Measurements from ENCODE around the gene UQCR10.
"Not testable (repeated sequence)": the region's sequence is repeated elsewhere in the genome, so short reads cannot be mapped to it uniquely, and the experiment has no call there.

The UQCR10 gene

DNA sequence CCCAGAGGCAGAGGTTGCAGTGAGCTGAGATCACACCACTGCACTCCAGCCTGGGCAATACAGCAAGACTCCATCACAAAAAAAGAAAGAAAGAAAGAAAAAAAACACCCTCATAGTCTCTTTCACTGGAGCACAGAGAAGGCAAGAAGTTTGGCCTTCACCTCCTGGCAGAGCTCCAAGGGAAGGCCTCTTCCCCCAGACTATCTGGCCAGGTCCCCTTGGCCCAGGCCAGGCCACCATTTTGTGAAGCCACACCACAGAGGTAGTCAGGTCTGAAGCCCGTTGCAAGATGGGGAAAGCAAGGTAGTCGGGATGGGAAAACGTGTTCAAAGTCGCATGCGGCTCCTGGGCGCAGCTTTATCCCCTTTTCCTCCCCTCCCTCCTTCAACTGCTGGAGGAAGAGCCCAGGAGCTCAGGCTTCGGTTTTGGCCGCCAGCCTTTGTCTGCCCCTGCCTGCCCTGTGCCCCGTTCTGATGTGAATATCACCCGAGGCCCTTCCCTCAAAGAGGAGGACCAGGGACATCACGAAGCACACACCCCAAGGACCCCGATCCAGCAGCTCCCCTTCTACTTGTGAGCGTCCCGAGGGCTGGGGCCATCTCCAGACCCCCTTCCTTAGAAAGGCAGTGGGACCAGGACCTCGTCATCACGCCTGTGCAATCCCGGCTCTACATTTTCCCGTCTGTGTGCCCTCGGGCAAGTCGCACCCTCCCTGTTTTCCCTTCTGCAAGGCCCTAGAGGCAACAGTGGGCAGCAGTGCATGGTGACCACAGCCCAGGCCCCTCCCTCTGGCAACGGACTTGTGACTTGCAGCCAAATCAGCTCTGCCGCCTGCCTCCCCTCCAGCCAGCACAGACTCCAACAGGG is 29.7 kb upstream of the UQCR10 start:
- no peak for DNase-seq

DNA sequence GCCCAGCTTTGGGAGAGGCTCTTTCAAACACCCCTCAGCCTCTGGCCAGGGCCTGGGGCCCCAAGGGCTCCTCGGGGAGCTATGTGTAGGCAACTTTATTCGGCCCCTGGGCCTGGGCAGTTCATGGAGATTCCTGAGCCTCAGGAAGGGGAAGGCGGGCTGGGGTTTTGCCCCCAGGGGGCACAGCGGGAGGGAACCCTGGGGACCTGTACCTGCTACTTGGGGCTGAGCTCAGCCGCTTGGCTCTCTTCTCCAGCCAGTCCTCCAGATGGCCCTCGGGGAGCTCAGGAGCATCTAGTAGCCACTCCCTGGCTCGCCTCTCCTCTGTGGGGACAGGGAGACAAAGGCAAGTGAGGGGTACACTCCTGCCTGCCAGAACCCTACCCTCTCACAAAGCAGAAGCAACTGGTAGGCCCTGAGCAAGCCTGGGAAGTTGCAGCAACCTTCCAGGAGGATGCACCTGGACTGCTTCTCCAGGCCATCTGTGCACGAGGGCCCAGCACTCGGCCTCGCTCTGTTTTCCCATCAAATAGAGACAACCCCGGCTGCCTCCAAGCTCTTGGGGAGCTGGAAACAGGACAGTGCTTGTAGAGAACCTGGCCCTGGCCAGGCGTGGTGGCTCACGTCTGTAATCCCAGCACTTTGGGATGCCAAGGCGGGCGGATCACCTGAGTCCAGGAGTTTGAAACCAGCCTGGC is 28.9 kb upstream of the UQCR10 start:
- no peak for DNase-seq

DNA sequence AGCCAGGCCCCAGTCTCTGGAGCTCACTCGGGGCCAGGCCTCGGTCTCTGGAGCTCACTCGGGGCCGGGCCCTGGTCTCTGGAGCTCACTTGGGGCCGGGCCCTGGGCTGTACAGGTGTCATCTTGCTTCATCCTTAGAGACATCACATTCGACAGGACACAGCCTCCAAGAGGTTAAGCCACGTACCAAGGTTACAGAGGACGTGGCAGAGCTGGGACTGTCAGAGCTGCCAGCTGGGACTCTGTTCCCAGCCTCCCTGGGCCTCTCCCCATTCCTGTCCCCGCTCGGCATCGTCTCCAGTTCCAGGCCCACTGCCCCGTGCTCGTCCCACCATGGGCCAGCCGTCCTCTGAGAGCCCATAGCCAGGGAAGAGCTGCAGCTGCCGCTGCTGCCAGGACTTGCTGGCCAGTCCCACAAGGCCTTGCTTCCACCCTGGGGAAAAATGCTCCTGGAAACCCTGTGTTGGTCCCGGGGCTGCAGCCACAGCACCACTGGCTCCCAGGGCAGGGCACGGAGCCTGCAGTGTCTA is 27.8 kb upstream of the UQCR10 start:
- DNase-seq: no peak

- no peak for DNase-seq
Observed at GRCh38 chr22:29740216-29740615, 27.0 kb upstream of the UQCR10 start.

DNA sequence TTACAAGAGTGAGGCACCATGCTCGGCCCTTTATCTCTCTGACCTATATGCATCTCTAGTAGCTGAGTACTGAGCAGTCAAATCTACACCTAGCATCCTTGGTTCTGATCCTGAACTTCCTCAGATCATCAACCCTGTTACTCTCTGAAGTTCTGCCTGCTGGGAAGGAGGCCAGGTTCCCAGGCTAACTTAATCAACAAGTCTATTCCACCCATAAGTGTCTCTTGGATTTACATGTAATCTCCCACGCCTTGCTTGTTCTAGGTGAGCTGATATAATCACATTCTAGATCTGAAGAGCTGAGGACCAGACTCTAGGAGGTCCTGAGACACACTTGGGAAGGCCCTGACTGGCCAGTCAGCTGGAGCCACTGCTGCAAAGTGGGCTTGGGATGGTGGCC is 25.2 kb upstream of the UQCR10 start:
- DNase-seq: no peak

DNA sequence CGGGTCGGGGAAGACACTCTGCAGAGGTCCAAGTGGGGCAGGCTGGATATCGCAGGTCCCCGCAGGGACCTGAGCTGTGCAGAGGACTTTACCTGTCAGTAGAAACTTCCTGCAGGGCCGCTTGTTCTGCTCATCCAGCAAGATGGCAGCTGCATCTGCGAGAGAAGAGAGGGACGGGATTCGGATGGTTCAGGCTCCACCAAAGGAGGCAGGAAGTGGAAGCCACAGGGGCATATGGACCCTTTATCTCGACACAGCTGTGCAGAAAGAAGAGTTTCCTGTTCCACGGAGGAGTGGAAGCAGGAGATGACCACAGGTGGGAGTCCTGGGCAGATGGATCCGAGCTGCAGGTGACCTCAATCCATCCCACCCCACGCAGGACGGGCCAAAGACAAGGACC is 24.8 kb upstream of the UQCR10 start:
- DNase-seq: no peak

DNA sequence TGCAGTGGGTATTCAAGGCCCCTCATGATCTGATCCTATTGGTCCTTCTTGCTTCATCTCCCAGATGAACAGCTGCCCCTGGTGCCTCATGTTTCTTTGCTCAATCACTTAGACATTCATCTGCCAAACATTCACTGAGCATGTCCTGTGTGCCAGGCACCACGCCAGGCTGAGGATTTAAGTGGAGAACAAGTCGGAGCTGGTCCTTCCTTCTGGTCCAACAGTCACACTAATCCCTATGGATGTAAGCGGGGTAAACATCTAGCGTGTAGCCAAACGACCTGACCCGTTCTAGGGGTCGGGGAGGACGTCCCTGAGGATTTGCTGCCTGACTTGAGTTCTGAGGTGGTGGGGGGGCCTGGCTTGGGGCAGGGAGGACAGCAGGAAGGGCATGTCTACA is 22.3 kb upstream of the UQCR10 start:
- DNase-seq: no peak

DNA sequence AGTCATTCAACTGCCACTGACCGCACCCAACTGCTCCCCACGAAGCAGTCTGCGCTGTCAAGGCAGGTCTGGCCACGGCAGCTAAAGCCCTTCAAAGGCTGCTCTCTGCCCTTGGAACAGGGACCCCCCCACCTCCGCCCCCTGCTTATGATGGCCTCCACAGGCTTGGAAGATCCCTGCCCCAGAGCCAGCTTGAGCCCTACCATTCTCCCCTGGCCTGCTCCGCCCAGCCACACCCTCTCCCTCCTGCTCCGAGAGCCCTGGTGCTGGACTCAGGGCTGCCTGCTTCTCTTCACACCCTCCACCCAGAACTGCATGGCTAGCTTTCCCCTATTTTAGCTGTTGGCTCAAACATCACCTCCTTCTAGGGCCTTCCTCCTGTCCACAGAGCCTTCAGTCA is 19.3 kb upstream of the UQCR10 start:
- DNase-seq: no peak

DNA sequence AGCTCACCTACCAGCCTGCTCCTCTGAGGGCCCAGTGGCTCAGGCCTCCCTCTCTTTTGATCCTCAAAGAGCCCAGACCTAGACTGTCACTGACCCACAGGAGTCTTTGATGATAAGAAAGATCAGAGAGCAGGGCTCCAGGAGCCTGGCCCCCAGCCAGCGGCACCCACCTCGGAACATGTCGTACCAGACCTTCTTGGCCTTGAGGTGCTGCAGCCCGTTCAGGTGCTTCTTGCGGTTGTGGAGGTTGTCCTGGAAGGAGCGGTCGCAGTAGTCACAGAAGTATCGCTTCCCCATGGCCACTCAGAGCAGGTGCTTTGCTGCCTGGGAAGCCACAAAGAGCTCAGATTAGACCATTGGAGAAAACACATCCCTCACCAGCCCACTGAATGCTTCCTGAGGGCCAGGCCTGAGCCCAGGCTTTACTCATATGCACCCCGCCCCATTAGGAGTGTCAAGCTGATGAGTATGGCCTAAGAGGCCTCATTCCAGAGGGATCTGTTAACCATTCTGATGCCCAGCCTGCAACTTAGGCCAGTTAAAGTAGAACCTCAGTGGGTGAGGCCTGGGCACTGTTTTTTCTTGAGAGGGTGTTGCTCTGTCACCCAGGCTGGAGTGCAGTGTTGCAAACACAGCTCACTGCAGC is 18.8 kb upstream of the UQCR10 start:
- DNase-seq: no peak

DNA sequence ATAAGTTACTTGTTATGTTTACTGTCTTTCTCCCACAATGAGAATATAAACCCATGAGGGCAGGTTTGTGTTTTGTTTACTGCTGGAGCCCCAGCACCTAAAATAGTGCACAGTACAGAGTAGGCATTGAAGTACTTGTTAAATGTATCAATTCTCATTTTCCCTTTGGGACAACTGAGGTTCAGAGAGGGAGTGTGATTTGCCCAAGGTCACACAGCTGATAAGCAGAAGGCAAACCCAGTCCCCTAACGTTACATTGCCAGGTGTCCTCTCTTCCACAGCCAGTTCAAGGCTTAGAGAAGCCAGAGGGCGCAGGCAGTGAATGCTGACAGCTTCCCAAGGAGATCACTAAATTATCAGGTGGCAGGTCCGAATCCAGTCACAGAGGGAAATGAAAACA is 17.1 kb upstream of the UQCR10 start:
- DNase-seq: no peak

DNA sequence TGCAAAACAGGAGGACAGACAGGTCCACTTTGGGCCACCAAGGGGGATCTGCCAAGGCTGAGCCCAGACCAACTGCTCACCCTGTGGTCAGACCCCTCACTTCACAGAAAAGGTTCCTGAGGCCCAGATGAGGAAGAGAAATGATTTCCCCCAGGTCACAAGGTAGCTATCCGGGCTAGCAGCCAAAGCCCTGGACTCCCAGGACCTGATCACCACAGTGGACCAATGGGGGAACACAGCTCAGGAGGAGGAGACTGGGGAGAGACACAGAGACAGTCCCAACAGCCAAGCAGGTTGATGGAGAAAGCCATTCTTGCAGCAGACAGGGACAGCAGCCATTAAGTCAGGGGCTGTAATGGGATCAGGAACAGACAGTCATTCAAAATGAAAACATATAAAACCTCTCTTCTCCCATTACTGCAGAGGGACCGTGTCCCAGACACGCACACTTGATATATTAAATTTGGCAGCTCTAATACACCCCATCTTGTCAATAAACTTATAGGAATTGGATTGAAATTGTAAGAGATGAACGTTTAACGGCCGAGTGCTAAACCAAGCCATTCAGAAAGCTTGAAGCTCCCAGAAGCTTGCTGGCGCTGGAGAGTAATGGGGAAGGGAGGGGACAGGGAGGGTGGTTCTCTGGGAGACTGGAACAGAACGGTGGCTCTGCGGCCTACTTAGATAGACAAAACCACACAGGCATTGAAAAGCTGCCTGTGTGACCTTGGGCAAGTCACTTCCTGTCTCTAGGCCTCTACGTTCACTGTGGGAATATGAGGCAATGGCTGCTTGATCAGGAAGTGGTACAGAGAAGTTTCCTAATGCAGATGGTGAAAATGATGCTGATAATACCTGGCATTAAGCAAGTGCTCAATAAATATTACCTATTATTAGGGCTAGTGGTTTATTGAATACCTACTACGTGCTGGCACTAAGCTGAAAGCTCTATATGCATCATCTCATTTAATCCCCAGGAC is 16.3 kb upstream of the UQCR10 start:
- DNase-seq: no peak

DNA sequence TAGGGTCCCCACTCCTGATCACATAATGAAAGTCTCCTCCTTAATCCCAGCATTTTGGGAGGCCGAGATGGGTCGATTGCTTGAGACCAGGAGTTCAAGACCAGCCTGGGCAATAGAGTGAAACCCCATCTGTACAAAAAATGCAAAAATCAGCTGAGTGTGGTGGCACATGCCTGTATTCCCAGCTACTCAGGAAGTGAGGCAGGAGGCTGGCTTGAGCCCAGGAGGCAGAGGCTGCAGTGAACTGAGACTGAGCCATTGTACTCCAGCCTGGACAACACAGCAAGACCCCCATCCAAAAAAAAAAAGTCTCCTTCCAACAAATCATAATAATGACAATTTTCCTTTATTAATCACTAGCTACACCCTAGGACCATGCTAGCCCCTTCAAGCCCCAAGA is 15.5 kb upstream of the UQCR10 start:
- DNase-seq: no peak

- DNase-seq: no peak
Observed at GRCh38 chr22:29753808-29754657, 13.1 kb upstream of the UQCR10 start.

DNA sequence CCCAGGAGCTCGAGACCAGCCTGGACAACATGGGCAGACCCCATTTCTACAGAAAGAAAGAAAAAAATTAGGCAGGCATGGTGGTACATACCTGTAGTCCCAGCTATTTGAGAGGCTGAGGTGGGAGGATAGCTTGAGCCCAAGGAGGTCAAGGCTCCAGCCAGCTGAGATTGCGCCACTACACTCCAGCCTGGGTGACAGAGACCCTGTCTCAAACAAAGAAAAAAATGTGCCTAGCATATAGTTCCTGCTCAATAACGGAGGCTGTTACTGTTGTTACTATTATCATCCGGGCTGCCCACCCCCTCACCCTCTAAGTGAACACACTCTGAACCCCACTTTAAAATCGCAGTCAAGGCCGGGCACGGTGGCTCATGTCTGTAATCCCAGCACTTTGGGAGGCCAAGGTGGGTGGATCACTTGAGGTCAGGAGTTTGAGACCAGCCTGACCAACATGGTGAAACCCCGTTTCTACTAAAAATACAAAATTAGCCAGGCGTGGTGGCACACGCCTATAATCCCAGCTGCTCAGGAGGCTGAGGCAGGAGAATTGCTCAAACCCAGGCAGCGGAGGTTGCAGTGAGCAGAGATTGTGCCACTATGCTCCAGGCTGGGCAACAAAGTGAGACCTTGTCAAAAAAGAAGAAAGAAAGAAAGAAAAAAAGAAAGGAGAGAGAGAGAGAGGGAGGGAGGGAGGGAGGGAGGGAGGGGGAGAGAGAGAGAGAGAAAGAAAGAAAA is 12.3 kb upstream of the UQCR10 start:
- not testable (repeated sequence) for DNase-seq

GRCh38 chr22:29755889-29756288 is 11.3 kb upstream of the UQCR10 start:
- DNase-seq: no peak

DNA sequence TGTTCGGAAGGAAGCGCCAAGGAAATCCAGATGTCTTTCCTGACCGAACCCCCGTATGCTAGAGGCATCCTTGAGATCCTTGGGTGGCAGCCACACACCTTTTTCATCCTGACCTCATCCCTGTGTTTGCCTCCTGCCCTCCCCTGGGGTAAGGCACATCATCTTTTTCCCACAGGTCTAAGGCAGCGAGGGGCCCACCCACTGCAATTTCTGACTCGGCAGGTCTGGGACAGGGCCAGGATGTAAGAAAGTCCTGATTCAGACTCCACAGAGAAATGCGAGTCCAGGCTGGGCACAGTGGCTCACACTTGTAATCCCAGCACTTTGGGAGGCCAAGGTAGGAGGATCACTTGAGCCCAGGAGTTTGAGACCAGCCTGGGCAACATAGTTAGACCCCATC is 10.8 kb upstream of the UQCR10 start:
- no peak for DNase-seq

DNA sequence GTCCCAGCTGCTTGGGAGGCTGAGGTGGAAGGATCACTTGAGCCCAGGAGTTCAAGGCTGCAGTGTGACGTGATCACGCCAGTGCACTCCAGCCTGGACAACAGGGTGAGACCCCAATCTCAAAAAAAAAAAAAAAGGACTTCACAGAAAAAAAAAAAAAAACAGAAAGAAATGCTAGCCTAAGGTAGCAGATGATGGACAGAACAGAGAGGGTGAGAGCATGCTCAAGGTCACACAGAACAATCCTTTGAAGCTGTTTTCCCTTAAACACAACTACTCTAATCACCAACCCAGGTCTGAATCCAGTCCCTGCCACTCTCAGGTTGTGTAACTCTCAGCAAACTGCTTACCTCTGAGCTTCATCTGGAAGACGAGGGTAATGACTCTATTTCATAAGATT is 10.1 kb upstream of the UQCR10 start:
- DNase-seq: no peak

- no peak for DNase-seq
Observed at GRCh38 chr22:29758068-29758622, 9.0 kb upstream of the UQCR10 start.

GRCh38 chr22:29758959-29759358 is 8.2 kb upstream of the UQCR10 start:
- no peak for DNase-seq

DNA sequence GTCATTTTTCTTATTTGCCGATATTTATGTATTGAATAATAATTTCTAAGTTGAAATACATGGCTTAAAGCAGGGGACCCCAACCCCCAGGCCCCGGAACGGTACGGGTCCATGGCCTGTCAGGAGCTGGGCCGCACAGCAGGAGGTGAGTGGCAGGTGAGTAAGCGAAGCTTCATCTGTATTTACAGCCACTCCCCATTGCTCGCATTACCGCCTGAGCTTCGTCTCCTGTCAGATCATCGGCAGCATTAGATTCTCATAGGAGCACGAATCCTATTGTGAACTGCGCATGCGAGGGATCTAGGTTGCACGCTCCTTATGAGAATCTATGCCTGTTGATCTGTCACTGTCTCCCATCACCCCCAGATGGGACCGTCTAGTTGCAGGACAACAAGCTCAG is 4.9 kb upstream of the UQCR10 start:
- DNase-seq: no peak

Data from NCI-H526 treated with DMSO at 0.1 percent for 48 hours (cell line).